ENCODE measurements around the gene CA10.

DNA sequence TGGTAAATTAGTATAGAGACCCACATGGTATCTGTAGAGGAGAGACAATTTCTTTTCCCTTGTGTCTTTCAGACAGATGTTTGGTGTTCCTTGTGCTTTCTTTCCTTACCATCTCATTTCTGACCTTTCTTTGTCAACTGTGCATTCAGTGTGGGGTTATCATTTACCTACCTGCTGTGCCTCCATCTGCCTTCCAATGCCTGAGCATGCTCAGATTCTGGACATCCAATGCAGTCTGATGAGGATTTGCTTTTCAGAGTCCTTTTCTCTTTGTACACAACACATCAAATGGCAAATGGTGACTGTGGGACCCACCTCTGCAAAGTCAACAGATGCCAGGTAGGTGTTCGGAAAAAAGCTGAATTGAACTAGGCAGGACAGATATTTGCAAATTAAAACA, 364.8 kb downstream of the CA10 start:
- TF ChIP-seq, protein P1, sequence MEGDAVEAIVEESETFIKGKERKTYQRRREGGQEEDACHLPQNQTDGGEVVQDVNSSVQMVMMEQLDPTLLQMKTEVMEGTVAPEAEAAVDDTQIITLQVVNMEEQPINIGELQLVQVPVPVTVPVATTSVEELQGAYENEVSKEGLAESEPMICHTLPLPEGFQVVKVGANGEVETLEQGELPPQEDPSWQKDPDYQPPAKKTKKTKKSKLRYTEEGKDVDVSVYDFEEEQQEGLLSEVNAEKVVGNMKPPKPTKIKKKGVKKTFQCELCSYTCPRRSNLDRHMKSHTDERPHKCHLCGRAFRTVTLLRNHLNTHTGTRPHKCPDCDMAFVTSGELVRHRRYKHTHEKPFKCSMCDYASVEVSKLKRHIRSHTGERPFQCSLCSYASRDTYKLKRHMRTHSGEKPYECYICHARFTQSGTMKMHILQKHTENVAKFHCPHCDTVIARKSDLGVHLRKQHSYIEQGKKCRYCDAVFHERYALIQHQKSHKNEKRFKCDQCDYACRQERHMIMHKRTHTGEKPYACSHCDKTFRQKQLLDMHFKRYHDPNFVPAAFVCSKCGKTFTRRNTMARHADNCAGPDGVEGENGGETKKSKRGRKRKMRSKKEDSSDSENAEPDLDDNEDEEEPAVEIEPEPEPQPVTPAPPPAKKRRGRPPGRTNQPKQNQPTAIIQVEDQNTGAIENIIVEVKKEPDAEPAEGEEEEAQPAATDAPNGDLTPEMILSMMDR (IDR thresholded peaks at IDR 0.05) = no peak
- no peak for TF ChIP-seq EZH2 (IDR thresholded peaks at IDR 0.05; ENCODE audit: borderline replicate concordance, insufficient read depth, low read depth, low read length, poor library complexity, severe bottlenecking)
